Ascending aorta (tissue), 2 donors: Measurements from ENCODE around the gene HAGH. TPM values are rescaled to one million over a fixed set of nuclear protein-coding genes. Genes with fewer than 3 reads are reported as not detected.

Source experiments
- DNase-seq, 2 donors: peaks; one replicate each; pipeline ENCODE4 v3.0.0-alpha.2; 2019; ENCODE audit warnings: low spot score in 2 of 2
- H3K27ac ChIP-seq, 2 donors: fragments of 200-600 bp; sonication (generic); one replicate each; pipeline ENCODE4 v1.5.1; 2016 to 2017; ENCODE audit warnings: mild to moderate bottlenecking in 1 of 2
- H3K27me3 ChIP-seq: fragments of 200-600 bp; sonication (generic); one replicate; pipeline ENCODE4 v1.5.1; 2017
- H3K36me3 ChIP-seq, 2 donors: fragments of 200-600 bp; sonication (generic); one replicate each; pipeline ENCODE4 v1.5.1; 2016
- H3K4me1 ChIP-seq, 2 donors: fragments of 200-600 bp; sonication (generic); one replicate each; pipeline ENCODE4 v1.5.1; 2016 to 2017; ENCODE audit warnings: mild to moderate bottlenecking in 1 of 2
- H3K4me3 ChIP-seq, 2 donors: fragments of 200-600 bp; sonication (generic); one replicate each; pipeline ENCODE4 v1.5.1; 2016 to 2017; ENCODE audit warnings: mild to moderate bottlenecking in 1 of 2
- H3K9me3 ChIP-seq, 2 donors: fragments of 200-600 bp; sonication (generic); one replicate each; pipeline ENCODE4 v1.5.1; 2016
- CTCF ChIP-seq, 3 experiments: fragments of 200-600 bp in 2 of 3; fragments of 450-650 bp in 1 of 3; sonication (generic) in 2 of 3; IDR thresholded peaks; one replicate each; pipeline ENCODE4 v1.5.1; 2016 to 2019; ENCODE audit warnings: antibody characterized with exemption in 3 of 3, mild to moderate bottlenecking in 1 of 3, moderate library complexity in 1 of 3
- intact Hi-C: fragments of 100-400 bp; cut with DNase I; formaldehyde crosslinking; loops from one replicate; pipeline ENCODE4 v1.15.1; 2023
- total RNA-seq: library from RNA; depleted of rRNA; stranded (reverse); fragments of >200 nt; gene quantifications from one replicate; pipeline ENCODE4 v1.1.0, GENCODE V29; 2016

The HAGH gene
- total RNA-seq, 1 donor from 2014 or later = 177 TPM

- peak in 1 of 2 donors; percentile 88 for DNase-seq
- H3K4me3 ChIP-seq = peak within 1 kb of the TSS; percentile 98 to 99
- intact Hi-C loops = loop anchor here (1.0 to 5.0 kb wide), 3 partner anchors 9 to 96 kb away; partner anchors contain the start of genes FAHD1, HAGH, JPT2 and NUBP2
- peaks cover 19 to 28% of the 10 kb centered on the region in 2 donors for H3K4me1 ChIP-seq
- peak; percentile 68 to 82 (median 75) for TF ChIP-seq CTCF (IDR thresholded peaks at IDR 0.05)
- no peaks in the 10 kb centered on the region for H3K27me3 ChIP-seq
- peaks cover 26 to 44% of the 10 kb centered on the region in 2 donors for H3K36me3 ChIP-seq
- no peaks in the 10 kb centered on the region for H3K9me3 ChIP-seq
- peak within 1 kb of the TSS; percentile 95 for H3K27ac ChIP-seq
Observed at GRCh38 chr16:1772908-1773702, 53.5 kb downstream of the HAGH start, which contains the start of gene MRPS34. MRPS34 (minus strand) TSS chr16:1773134; CDS start chr16:1773119, 15 bp downstream.

- Histone ChIP-seq H3K9me3 (no peaks in the 10 kb centered on the region), H3K36me3 (peaks cover 26 to 44% of the 10 kb centered on the region in 2 donors), H3K4me1 (peaks cover 19 to 28% of the 10 kb centered on the region in 2 donors), H3K27ac (peak within 1 kb of the TSS; percentile 95), H3K27me3 (no peaks in the 10 kb centered on the region), H3K4me3 (peak within 1 kb of the TSS; percentile 98 to 99)
- no peak for DNase-seq
- TF ChIP-seq CTCF (IDR thresholded peaks at IDR 0.05) = no peak
- intact Hi-C loops = loop anchor here (2.0 to 5.0 kb wide), 2 partner anchors 54 to 95 kb away; partner anchors contain the start of genes FAHD1, HAGH and JPT2
Observed at GRCh38 chr16:1772362-1772907, 54.2 kb downstream of the HAGH start, which contains the start of gene EME2. EME2 (plus strand) TSS chr16:1772810; CDS start chr16:1773228, 418 bp downstream.

GRCh38 chr16:1771864-1772361 is 54.7 kb downstream of the HAGH start:
- Histone ChIP-seq H3K4me1 (peaks cover 19 to 28% of the 10 kb centered on the region in 2 donors), H3K27ac (peak overlapping the region; percentile 86 to 95), H3K36me3 (peaks cover 26 to 44% of the 10 kb centered on the region in 2 donors), H3K4me3 (peak overlapping the region; percentile 98 to 99), H3K9me3 (no peaks in the 10 kb centered on the region), H3K27me3 (no peaks in the 10 kb centered on the region)
- intact Hi-C loops = loop anchor here (2.0 to 5.0 kb wide), 2 partner anchors 55 to 95 kb away; partner anchors contain the start of genes FAHD1, HAGH and JPT2
- TF ChIP-seq CTCF (IDR thresholded peaks at IDR 0.05) = no peak
- no peak for DNase-seq

GRCh38 chr16:1771188-1771863 is 55.3 kb downstream of the HAGH start, which contains the start of gene NME3:
NME3 (minus strand) TSS chr16:1771543; CDS start chr16:1771534, 9 bp downstream.
- no peaks in the 10 kb centered on the region for H3K27me3 ChIP-seq
- H3K27ac ChIP-seq = peak within 1 kb of the TSS; percentile 95
- H3K4me3 ChIP-seq = peak within 1 kb of the TSS; percentile 98 to 99
- intact Hi-C loops = loop anchor here (5.0 kb wide), 1 partner anchor 94 kb away; the partner anchor contains the start of gene JPT2
- no peaks in the 10 kb centered on the region for H3K9me3 ChIP-seq
- no peak for TF ChIP-seq CTCF (IDR thresholded peaks at IDR 0.05)
- H3K4me1 ChIP-seq = peaks cover 19 to 28% of the 10 kb centered on the region in 2 donors
- DNase-seq = peak in 1 of 2 donors; percentile 86
- peaks cover 26 to 44% of the 10 kb centered on the region in 2 donors for H3K36me3 ChIP-seq
